HepG2 (cell line): Measurements from ENCODE around the gene ARID1A. TPM values are rescaled to one million over a fixed set of nuclear protein-coding genes. Genes with fewer than 3 reads are reported as not detected.

Experiments
- ATRX ChIP-seq: sonication (generic); formaldehyde crosslinking; IDR thresholded peaks from 2 replicates; pipeline ENCODE4 v1.4.0; 2020; ENCODE audit warnings: missing genetic modification reagents, borderline replicate concordance
- EZH2 ChIP-seq: conservative IDR thresholded peaks from 2 replicates; pipeline ENCODE4 v1.6.1; 2012; ENCODE audit warnings: mild to moderate bottlenecking, low read depth, low read length, moderate library complexity
- FOXC1 ChIP-seq: sonication (generic); formaldehyde crosslinking; IDR thresholded peaks from 2 replicates; pipeline ENCODE4 v1.8.0; 2022; ENCODE audit warnings: mild to moderate bottlenecking, missing genetic modification reagents, borderline replicate concordance
- HDAC6 ChIP-seq: fragments of 200-600 bp; sonication (generic); IDR thresholded peaks from 2 replicates; pipeline ENCODE4 v1.7.0; 2017; ENCODE audit warnings: mild to moderate bottlenecking, antibody characterized with exemption, low read length, low read depth
- HOXA7 ChIP-seq: sonication (generic); formaldehyde crosslinking; IDR thresholded peaks from 2 replicates; pipeline ENCODE4 v1.8.1; 2022; ENCODE audit warnings: mild to moderate bottlenecking, missing genetic modification reagents, moderate library complexity
- IRF2 ChIP-seq: IDR thresholded peaks from 2 replicates; pipeline ENCODE4 v1.6.1; 2018; ENCODE audit warnings: missing genetic modification reagents, missing compliant biosample characterization
- MLXIP ChIP-seq: sonication (generic); formaldehyde crosslinking; IDR thresholded peaks from 2 replicates; pipeline ENCODE4 v1.9.0; 2021; ENCODE audit warnings: missing genetic modification reagents, borderline replicate concordance
- NFATC3 ChIP-seq: sonication (generic); formaldehyde crosslinking; IDR thresholded peaks from 2 replicates; pipeline ENCODE4 v1.5.1; 2020; ENCODE audit warnings: mild to moderate bottlenecking, missing genetic modification reagents
- RXRA ChIP-seq: sonication (generic); formaldehyde crosslinking; IDR thresholded peaks from 2 replicates; pipeline ENCODE4 v1.5.1; 2020; ENCODE audit warnings: missing genetic modification reagents
- SNRNP70 ChIP-seq: fragments of 200-400 bp; formaldehyde crosslinking; IDR thresholded peaks from 2 replicates; pipeline ENCODE4 v1.6.1; 2017; ENCODE audit warnings: mild to moderate bottlenecking, low read depth, low read length, moderate library complexity
- SRSF4 ChIP-seq: fragments of 200-400 bp; formaldehyde crosslinking; IDR thresholded peaks from one replicate; pipeline ENCODE4 v1.6.1; 2018; ENCODE audit warnings: mild to moderate bottlenecking, low read depth, low read length, moderate library complexity; ENCODE audit not compliant: poor library complexity, severe bottlenecking
- THAP7 ChIP-seq: sonication (generic); formaldehyde crosslinking; IDR thresholded peaks from 2 replicates; pipeline ENCODE4 v1.8.1; 2023; ENCODE audit warnings: mild to moderate bottlenecking, missing genetic modification reagents
- U2AF1 ChIP-seq: fragments of 200-400 bp; formaldehyde crosslinking; optimal IDR thresholded peaks from 2 replicates; pipeline ENCODE3; 2017; ENCODE audit warnings: mild to moderate bottlenecking, low read depth, low read length
- ZBTB26 ChIP-seq: IDR thresholded peaks from 2 replicates; pipeline ENCODE4 v1.6.1; 2016; ENCODE audit warnings: missing compliant biosample characterization, missing genetic modification reagents, borderline replicate concordance
- ZBTB42 ChIP-seq: sonication (generic); formaldehyde crosslinking; IDR thresholded peaks from 2 replicates; pipeline ENCODE4 v1.5.0; 2020; ENCODE audit warnings: mild to moderate bottlenecking, missing genetic modification reagents
- ZBTB43 ChIP-seq: sonication (generic); formaldehyde crosslinking; conservative IDR thresholded peaks from 2 replicates; pipeline ENCODE4 v1.4.0; 2020; ENCODE audit warnings: missing genetic modification reagents
- ZKSCAN5 ChIP-seq: sonication (generic); formaldehyde crosslinking; IDR thresholded peaks from 2 replicates; pipeline ENCODE4 v1.5.1; 2020; ENCODE audit warnings: mild to moderate bottlenecking, missing genetic modification reagents
- ZNF12 ChIP-seq: sonication (generic); formaldehyde crosslinking; IDR thresholded peaks from 2 replicates; pipeline ENCODE4 v1.5.0; 2020; ENCODE audit warnings: missing genetic modification reagents
- ZNF749 ChIP-seq: sonication (generic); formaldehyde crosslinking; IDR thresholded peaks from 2 replicates; pipeline ENCODE4 v1.8.0; 2022; ENCODE audit warnings: mild to moderate bottlenecking, missing genetic modification reagents, moderate library complexity, borderline replicate concordance
- ZNF776 ChIP-seq: sonication (generic); formaldehyde crosslinking; IDR thresholded peaks from 2 replicates; pipeline ENCODE4 v1.4.0; 2020; ENCODE audit warnings: mild to moderate bottlenecking, missing genetic modification reagents
- ZNF777 ChIP-seq: sonication (generic); formaldehyde crosslinking; IDR thresholded peaks from 2 replicates; pipeline ENCODE4 v1.4.0; 2020; ENCODE audit warnings: missing genetic modification reagents
- polyA plus RNA-seq, 8 experiments: library from polyadenylated mRNA; depleted of rRNA in 3 of 8; stranded (reverse) in 7 of 8; unstranded in 1 of 8; fragments of >200 nt; fragmentation: Illumina TruSeq in 4 of 8; extraction: Trizol in 4 of 8; gene quantifications; 2 replicates each; pipeline versions ENCODE4 v1.2.1 to v1.2.3, GENCODE V29; 2011 to 2016; ENCODE audit warnings: low read depth in 4 of 8, missing spikeins in 1 of 8, mixed read lengths in 1 of 8; ENCODE audit not compliant: insufficient read depth in 1 of 8
- total RNA-seq, 5 experiments: library from RNA; depleted of rRNA; stranded (reverse); fragments of >200 nt; fragmentation: Illumina TruSeq; extraction: Trizol; gene quantifications; 2 replicates each; pipeline ENCODE4 v1.2.3, GENCODE V29; 2016; ENCODE audit warnings: low read depth in 1 of 5

The ARID1A gene
- total and polyA plus RNA-seq, 2 of the 13 experiments (the other 11 are each of a cell fraction or from before 2014, with no cell fraction given): 11.9 to 15.9 TPM

GRCh38 chr1:26695356-26696118 lies at the start of gene ARID1A (continued):
- TF ChIP-seq MLXIP (CRISPR knock-in tag): peak; percentile 49; the same call in 1 of the 2 replicates
- TF ChIP-seq ZNF776 (CRISPR knock-in tag): peak; percentile 84
- TF ChIP-seq THAP7 (CRISPR knock-in tag): no peak
- no peak for TF ChIP-seq NFATC3 (CRISPR knock-in tag)
- peak; percentile 86 for TF ChIP-seq U2AF1
- TF ChIP-seq ZBTB42 (CRISPR knock-in tag): 0 out of 2 replicates have a peak, but pooled peaks have one; percentile 68
- no peak for TF ChIP-seq HOXA7 (CRISPR knock-in tag)
- TF ChIP-seq ZBTB43 (CRISPR knock-in tag): no peak
- TF ChIP-seq SRSF4: peak; percentile 83
- peak; percentile 95 for TF ChIP-seq ZNF749
- TF ChIP-seq RXRA (CRISPR knock-in tag): peak; percentile 90; the same call in 1 of the 2 replicates
- TF ChIP-seq IRF2 (CRISPR knock-in tag): peak; percentile 93; the same call in 1 of the 2 replicates
- no peak for TF ChIP-seq ZKSCAN5 (CRISPR knock-in tag)
- TF ChIP-seq ZNF777 (CRISPR knock-in tag): peak; percentile 95
- no peak for TF ChIP-seq SNRNP70
- TF ChIP-seq ATRX (CRISPR knock-in tag): no peak
- TF ChIP-seq FOXC1 (CRISPR knock-in tag): peak; percentile 80
- peak; percentile 83 for TF ChIP-seq ZNF12 (CRISPR knock-in tag)
- no peak for TF ChIP-seq EZH2
- peak; percentile 75; the same call in 1 of the 2 replicates for TF ChIP-seq ZBTB26 (CRISPR knock-in tag)
- TF ChIP-seq HDAC6: no peak
